GM21737 (cell line): ENCODE measurements around the gene ATG16L2.
"Not testable (repeated sequence)": the region's sequence is repeated elsewhere in the genome, so short reads cannot be mapped to it uniquely, and the experiment has no call there.

Experiments
- ATAC-seq: cut with Tn5 transposase; IDR thresholded peaks from one replicate; pipeline ENCODE4 v1.9.1; 2021; ENCODE audit warnings: mild to moderate bottlenecking, moderate library complexity; ENCODE audit not compliant: unreplicated experiment

Gene ATG16L2

DNA sequence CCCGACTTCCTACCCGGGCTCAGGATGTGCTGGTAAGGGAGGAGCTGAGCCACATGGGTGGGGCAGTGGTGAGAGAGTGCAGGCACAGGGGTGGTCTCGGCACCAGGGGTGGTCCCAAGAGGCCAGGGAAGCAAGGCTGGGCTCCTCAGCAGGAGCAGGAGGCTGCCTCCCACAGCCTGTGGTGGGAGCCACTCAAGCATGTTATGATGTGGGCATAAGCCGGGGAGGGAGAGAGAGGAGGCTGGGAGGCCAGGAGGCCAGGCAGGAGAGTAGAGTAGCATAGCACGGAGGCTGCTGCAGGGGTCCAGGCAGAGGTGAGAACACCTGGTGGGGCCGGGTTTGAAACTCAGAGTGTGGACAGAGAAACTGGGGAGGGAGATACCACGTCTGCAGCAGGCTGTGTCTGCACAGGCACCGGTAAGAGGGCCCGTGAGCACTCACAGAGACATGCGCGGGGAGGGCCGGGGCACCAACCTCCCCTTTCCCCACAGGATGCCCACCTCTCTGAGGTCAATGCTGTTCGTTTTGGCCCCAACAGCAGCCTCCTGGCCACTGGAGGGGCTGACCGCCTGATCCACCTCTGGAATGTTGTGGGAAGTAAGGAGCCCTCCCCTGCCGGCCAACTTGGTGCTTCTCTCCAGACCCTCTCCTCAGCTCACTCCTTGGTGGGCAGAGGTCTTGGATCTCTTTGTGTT, 10.7 kb downstream of the ATG16L2 start:
- no peak for ATAC-seq

DNA sequence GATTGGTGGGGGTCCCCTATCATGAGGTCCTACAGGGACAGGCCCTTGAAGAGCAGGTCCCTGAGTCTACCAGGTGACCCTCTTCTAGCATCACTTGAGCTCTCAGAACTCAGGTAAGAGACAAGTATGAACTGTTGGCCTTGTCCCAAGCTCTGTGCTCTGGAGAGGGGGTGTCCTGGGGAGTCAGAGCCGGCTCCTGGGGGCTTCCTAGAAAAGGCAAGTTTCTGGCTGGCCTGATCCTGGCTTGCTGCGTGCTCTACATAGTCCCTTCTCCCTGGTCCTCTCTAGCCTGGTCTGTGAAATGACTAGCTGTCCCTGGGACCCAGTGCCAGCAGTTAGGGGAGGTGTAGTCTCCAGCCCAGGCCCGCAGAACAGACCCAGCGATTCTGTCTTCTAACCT, 11.4 kb downstream of the ATG16L2 start:
- ATAC-seq, result no peak

- ATAC-seq, result no peak
Measured at GRCh38 chr11:72826191-72826941, 12.2 kb downstream of the ATG16L2 start.

DNA sequence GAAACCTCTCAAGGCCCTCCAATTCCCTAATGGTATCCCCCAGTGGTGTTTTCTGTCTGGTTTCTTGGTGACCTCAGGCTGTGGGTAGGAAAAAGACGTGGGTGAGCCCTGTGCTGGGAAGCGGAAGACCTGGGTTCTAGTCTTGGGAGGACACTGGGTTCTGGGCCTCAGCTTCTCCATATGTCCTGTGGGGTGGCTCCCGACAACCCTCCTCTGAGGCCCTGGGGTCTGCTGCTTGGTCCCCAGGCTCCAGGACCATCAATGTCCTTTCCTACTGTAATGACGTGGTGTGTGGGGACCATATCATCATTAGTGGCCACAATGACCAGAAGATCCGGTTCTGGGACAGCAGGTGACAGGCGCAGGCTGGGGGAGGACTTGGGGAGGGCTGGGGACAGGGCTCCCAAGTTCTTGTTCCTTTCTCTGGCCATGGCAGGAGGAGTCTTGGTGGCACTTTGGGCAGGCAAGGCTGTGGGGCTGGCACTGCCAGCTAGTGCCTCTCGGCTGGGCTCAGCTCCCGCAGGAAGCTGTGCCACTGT, 12.8 kb downstream of the ATG16L2 start:
- no peak for ATAC-seq

- not testable (repeated sequence) for ATAC-seq
Measured at GRCh38 chr11:72827656-72828055, 13.4 kb downstream of the ATG16L2 start.

DNA sequence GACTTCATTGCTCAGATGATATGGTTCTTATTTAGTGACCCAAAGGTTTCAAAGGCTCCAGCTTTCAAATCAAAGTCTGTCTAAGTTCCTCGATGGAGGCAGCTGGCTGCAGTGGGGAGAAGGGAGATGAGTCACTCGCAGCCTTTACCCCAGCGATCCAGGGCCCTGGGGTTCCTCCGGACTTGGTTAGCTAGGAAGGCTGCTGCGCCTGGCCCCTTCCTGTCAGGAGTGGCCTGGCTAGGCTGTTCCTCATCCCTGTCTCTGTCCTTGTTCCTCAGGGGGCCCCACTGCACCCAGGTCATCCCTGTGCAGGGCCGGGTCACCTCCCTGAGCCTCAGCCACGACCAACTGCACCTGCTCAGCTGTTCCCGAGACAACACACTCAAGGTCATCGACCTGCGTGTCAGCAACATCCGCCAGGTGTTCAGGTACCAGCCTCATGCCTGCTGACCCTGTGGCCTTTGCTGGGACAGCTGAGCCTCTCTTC, 13.9 kb downstream of the ATG16L2 start:
- no peak for ATAC-seq

DNA sequence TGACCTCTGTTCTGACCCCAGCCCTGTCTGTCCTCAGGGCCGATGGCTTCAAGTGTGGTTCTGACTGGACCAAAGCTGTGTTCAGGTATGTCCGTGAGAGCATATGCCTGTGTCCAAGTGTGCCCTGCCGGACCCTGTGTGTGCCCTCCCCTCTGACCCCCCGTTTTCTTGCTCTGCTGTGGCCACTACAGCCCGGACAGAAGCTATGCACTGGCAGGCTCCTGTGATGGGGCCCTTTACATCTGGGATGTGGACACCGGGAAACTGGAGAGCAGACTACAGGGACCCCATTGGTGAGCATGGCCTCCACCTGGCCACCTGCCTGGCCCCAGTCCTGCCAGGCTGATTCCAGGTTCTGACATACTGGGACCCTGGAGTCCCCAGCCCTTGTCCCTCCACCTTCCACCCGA, 14.5 kb downstream of the ATG16L2 start:
- ATAC-seq, result no peak

DNA sequence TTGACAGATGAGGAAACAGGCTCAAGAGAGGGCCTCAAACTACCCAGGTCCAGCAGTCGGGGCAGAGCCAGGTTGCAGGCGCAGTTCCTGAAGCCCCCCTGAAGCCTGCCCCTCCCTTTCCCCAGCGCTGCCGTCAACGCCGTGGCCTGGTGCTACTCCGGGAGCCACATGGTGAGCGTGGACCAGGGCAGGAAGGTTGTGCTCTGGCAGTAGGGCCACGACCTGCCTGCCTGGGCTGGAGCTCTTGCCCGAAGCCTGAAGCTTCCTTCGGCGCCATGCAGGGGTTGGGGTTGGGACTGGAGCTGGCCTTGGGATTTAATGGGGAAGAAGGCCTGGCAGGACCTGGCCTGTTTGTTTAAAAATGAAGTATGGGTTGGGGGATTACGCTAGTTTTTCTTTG, 15.0 kb downstream of the ATG16L2 start:
- no peak for ATAC-seq

DNA sequence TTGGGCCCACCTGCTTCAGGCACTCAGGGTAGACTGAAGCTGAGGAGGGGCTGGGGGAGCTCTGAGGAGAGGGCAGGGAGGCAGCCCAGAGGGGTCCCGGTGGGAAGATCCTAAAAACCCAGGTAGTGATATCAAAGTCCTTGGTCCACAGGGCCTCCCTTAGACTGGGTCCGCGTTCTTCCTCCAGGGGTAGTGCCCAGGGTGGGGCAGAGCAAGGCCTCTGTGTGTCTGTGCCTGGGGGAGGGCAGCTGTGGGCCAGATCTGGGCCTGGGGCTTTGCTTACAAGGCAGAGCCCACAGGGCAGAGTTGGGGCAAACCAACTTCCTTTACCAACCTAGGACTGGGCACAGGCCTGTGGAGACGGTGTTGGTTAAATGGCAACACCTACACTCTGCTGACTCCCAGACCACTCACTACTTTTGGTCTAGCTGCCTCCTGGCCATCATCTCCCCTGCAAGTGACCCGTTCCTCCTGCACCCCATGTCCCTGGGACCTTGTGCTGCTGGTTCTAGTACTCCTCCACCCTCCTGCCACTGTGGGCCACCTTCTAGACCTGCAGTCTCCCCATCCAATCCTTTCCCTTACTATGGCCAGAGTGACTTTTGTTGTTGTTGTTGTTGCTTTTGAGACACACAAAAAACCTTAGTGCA, 15.8 kb downstream of the ATG16L2 start:
- ATAC-seq, result no peak

DNA sequence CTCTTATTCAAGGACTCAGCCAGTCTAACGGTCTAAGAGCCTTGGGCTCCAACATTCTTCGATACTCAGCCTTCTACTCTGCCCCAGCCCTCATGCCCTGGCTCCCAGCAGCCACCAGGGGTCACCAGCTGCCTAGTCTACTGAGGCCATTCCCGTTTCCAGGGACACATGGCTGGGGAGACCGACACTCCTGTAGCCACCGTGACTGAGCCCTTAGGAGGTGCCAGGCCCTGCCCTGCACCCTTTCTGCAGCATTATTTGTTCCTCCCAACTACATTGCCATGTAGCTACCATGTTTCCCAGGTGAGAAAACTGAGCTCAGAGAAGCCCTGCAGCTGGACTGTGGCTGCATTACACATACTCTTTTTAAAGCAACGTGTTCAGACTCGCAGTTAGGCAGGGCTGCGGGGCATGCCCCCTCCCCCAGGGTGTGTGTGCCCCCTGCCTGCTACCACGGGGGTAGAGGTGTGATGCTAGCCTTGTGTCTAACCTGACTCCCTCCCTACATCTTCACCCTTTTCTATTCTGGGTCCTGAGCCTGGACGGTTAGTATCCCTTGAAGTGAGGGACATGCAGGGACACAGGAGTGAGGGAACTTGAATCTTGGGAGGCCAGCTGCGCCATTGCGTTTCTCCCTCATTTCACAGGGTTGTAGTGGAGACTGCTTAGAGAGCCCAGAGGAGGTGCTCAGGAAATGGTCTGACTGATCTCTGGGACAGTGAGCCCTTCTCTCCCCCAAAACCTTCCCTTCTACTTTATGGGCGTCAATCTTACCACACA, 17.5 kb downstream of the ATG16L2 start:
- no peak for ATAC-seq

DNA sequence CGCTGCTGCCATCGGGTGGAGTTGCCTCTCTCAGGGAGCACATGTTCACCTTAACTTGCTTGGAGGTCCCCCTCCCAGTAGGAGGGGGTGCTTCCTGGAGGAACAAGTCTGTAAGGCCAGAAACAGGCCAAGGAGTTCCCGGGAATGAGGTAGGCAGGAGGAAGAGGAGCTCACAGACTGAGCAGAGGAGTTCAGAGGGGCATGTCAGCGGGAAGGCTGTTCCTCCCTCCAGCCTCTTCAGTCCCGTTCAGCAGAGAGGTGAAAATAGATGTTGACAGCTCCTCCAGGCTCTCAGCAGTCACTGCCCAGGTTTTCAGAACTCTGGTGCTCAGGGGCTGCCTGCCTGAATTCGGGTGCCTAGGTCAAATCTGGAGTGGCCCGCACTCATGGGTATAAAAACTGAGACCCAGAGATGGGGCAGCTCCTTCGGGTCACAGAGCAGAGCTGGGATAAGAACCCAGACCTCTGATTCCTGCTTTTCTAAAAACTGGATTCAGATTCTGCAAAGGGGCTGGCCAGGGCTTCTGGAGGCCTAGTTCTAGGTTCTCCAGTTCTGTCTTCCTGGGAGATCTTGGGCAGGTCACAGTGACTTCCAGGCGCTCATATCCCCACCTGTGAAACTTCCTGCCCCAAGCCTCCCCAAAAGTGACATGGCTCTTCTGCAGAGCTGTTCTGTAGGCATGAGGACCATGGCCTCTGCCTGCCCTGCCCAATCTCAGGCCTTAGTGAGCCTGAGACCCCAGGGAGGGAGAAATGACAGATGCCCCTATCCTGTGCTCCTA, 18.3 kb downstream of the ATG16L2 start:
- no peak for ATAC-seq

DNA sequence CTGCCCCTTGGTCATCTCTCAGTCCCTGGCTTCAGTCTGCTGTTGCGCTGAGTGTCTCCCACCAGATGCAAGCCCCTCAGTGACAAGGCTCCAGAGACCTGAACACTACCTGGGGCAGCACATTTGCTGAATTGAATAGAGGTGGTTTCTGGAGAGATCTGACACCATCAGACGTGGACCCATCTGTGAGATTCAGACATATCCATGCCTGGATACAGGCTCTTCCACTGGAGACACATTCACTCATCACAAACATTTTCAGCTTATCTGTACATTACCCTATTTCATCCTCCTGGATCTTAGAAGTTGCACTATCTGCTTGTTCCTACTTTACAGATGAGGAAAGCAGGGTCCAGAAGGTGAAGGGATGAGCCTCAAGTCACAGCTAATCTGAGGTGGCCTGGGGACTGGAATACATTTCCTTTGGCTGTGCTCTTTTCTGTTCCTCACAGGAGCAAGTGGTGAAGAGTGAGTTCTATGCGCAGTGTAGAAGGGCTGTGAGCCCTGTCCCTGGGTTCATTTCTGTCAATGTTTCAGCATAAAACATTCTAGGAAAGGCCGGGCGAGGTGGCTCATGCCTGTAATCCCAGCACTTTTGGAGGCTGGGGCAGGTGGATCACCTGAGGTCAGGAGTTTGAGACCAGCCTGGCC, 19.0 kb downstream of the ATG16L2 start:
- no peak for ATAC-seq

DNA sequence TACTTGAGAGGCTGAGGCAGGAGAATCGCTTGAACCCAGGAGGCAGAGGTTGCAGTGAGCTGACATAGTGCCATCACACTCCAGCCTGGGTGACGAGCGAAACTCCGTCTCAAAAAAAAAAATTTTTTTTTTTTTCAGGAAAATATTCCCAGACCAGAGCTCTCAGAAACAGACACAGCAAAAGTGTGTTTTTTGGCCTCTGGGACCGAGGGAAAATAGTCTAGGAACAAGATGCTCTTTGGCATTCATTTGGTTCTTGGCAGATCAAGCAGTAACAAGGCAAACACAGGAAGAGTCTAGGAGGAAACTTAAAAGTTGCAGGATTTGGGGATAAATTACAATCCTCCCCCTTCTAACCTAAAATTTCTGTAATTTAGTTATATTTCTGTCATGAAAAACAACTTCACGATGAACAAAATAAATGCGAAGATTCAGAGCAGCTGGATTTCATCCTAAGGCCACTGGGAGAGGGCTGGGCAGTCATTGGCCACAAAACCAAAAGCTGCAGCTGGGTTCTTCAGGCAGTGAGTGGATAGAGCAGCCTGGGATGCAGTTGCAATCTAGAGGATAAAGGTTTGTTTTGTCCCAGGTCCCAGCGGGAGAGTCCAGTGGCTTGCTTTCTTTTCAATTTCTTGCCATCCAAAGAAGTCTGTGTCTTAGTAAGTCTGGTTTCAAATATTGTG, 19.7 kb downstream of the ATG16L2 start:
- no peak for ATAC-seq

- no peak for ATAC-seq
Measured at GRCh38 chr11:72834905-72835304, 20.7 kb downstream of the ATG16L2 start.

DNA sequence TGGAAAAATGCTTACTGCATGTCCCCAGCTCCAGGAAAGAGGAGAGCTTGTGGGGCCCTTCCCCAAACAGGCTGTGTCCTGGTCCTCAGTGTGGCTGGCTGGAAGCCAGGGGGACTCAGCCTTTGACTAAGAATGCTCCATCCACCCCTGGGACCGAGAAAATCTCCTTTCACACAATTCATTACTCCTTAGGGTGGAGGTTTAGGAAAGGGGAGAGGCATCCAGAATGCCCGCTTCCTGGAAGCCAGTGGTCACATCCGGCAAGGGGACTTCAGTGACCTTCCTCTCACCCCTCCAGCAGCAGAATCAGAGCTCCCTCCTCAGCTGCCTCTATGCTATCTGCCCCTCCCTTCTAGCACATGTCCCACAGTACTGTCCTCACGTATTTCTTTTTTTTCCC, 21.9 kb downstream of the ATG16L2 start:
- ATAC-seq, result no peak

GRCh38 chr11:72838691-72839305, 24.6 kb downstream of the ATG16L2 start:
- ATAC-seq, result no peak

- ATAC-seq, result no peak
Measured at GRCh38 chr11:72840780-72841179, 26.6 kb downstream of the ATG16L2 start.

- ATAC-seq, result no peak
Measured at GRCh38 chr11:72841397-72841796, 27.2 kb downstream of the ATG16L2 start.

DNA sequence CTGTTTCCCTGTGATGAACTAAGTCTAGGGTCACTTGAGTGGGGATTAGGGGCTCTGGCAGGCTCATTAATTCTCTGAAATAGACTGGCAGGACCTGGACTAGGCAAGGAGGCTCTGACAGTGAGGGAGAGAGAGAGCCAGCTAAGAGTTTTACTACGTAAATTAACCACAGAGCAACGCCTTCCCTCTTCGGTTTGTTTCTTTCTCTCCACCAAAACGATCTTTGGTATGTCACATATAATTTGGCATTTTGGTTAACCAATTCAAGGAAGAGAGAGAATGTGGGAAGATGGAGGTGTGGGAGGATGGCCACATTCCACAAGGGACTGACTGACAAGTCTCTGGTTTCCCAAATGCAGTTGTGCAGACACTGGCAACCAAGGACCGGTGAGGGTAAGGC, 27.9 kb downstream of the ATG16L2 start:
- no peak for ATAC-seq
